ENCODE measurements around the gene OR9G1. TPM values are rescaled to one million over a fixed set of nuclear protein-coding genes. Genes with fewer than 3 reads are reported as not detected.
"Not testable (repeated sequence)": the region's sequence is repeated elsewhere in the genome, so short reads cannot be mapped to it uniquely, and the experiment has no call there.

Gene OR9G1
- total RNA-seq, result not detected

- ChIA-PET CTCF (no interaction called here), POLR2A (no interaction called here)
- Mint-ChIP-seq H3K4me3 (no peak within 1 kb of the TSS), H3K36me3 (ENCODE audit: low read depth) (no peaks in the 10 kb centered on the region), H3K27ac (no peak within 1 kb of the TSS), H3K27me3 (no peaks in the 10 kb centered on the region), H3K9me3 (ENCODE audit: low read depth) (peaks cover 2% of the 10 kb centered on the region), H3K4me1 (no peaks in the 10 kb centered on the region)
- ATAC-seq (no peak), DNase-seq (no peak)
- intact Hi-C loops (cut with DNase I, micrococcal nuclease), result no loop called here
Observed at GRCh38 chr11:56698795-56699194, at the start of gene OR9G1. Gene OR9G1 (plus strand): TSS chr11:56699095. CDS start chr11:56700388, 1,293 bp downstream.

GRCh38 chr11:56659755-56660154 is 39.1 kb upstream of the OR9G1 start:
- peaks cover 2% of the 10 kb centered on the region for H3K9me3 Mint-ChIP-seq (ENCODE audit: low read depth)
- ChIA-PET POLR2A (no interaction called here), CTCF (no interaction called here)
- intact Hi-C loops (cut with DNase I, micrococcal nuclease), result no loop called here
- H3K27ac Mint-ChIP-seq, result no peak overlapping the region
- no peaks in the 10 kb centered on the region for H3K36me3 Mint-ChIP-seq (ENCODE audit: low read depth)
- no peak overlapping the region for H3K4me3 Mint-ChIP-seq
- no peaks in the 10 kb centered on the region for H3K27me3 Mint-ChIP-seq
- no peaks in the 10 kb centered on the region for H3K4me1 Mint-ChIP-seq
- no peak for ATAC-seq
- DNase-seq, result no peak

- Mint-ChIP-seq H3K4me1 (no peaks in the 10 kb centered on the region), H3K27me3 (no peaks in the 10 kb centered on the region), H3K36me3 (ENCODE audit: low read depth) (no peaks in the 10 kb centered on the region), H3K27ac (no peak within 1 kb of the TSS), H3K9me3 (ENCODE audit: low read depth) (no peaks in the 10 kb centered on the region), H3K4me3 (no peak within 1 kb of the TSS)
- ChIA-PET CTCF (no interaction called here), POLR2A (no interaction called here)
- DNase-seq, result no peak
- intact Hi-C loops (cut with DNase I, micrococcal nuclease), result no loop called here
- no peak for ATAC-seq
Observed at GRCh38 chr11:56663386-56663785, 35.5 kb upstream of the OR9G1 start, which contains the start of gene OR5AR1. Gene OR5AR1 (plus strand): TSS chr11:56663686. CDS start chr11:56663686, 0 bp downstream.

GRCh38 chr11:56670984-56671383 is 27.9 kb upstream of the OR9G1 start:
- DNase-seq (no peak), ATAC-seq (no peak)
- ChIA-PET POLR2A (no interaction called here), CTCF (no interaction called here)
- no peaks in the 10 kb centered on the region for H3K36me3 Mint-ChIP-seq (ENCODE audit: low read depth)
- intact Hi-C loops (cut with DNase I, micrococcal nuclease), result no loop called here
- no peak overlapping the region for H3K27ac Mint-ChIP-seq
- no peaks in the 10 kb centered on the region for H3K4me1 Mint-ChIP-seq
- peaks cover 4% of the 10 kb centered on the region for H3K9me3 Mint-ChIP-seq (ENCODE audit: low read depth)
- H3K4me3 Mint-ChIP-seq, result no peak overlapping the region
- no peaks in the 10 kb centered on the region for H3K27me3 Mint-ChIP-seq

- POLR2A ChIA-PET, result no interaction called here
- H3K27ac Mint-ChIP-seq, result no peak overlapping the region
- DNase-seq (no peak), ATAC-seq (no peak)
- no peaks in the 10 kb centered on the region for H3K36me3 Mint-ChIP-seq (ENCODE audit: low read depth)
- CTCF ChIA-PET, result no interaction called here
- H3K9me3 Mint-ChIP-seq (ENCODE audit: low read depth), result peaks cover 4% of the 10 kb centered on the region
- no peak overlapping the region for H3K4me3 Mint-ChIP-seq
- intact Hi-C loops (cut with DNase I, micrococcal nuclease), result no loop called here
- no peaks in the 10 kb centered on the region for H3K4me1 Mint-ChIP-seq
- H3K27me3 Mint-ChIP-seq, result no peaks in the 10 kb centered on the region
Observed at GRCh38 chr11:56688554-56689100, 10.3 kb upstream of the OR9G1 start.

- H3K9me3 Mint-ChIP-seq (ENCODE audit: low read depth); H3K27ac Mint-ChIP-seq; DNase-seq; H3K4me1 Mint-ChIP-seq; CTCF ChIA-PET; H3K4me3 Mint-ChIP-seq; intact Hi-C loops (cut with DNase I, micrococcal nuclease); H3K27me3 Mint-ChIP-seq; ATAC-seq; H3K36me3 Mint-ChIP-seq (ENCODE audit: low read depth): not testable (repeated sequence)
- POLR2A ChIA-PET, result interaction anchor here (0.5 kb wide), 1 partner anchor 610 kb away, joined by 3 read pairs; no protein-coding TSS in a partner anchor
Observed at GRCh38 chr11:56691179-56691578, 7.7 kb upstream of the OR9G1 start.

GRCh38 chr11:56693428-56693827 is 5.5 kb upstream of the OR9G1 start:
- Mint-ChIP-seq H3K9me3 (ENCODE audit: low read depth) (peaks cover 2% of the 10 kb centered on the region), H3K27ac (no peak overlapping the region), H3K36me3 (ENCODE audit: low read depth) (no peaks in the 10 kb centered on the region), H3K4me3 (no peak overlapping the region), H3K4me1 (no peaks in the 10 kb centered on the region), H3K27me3 (no peaks in the 10 kb centered on the region)
- ChIA-PET POLR2A (no interaction called here), CTCF (no interaction called here)
- ATAC-seq, result no peak
- DNase-seq, result no peak
- intact Hi-C loops (cut with DNase I, micrococcal nuclease), result no loop called here

- H3K27me3 Mint-ChIP-seq, result no peaks in the 10 kb centered on the region
- no peak overlapping the region for H3K27ac Mint-ChIP-seq
- no peaks in the 10 kb centered on the region for H3K9me3 Mint-ChIP-seq (ENCODE audit: low read depth)
- no peaks in the 10 kb centered on the region for H3K4me1 Mint-ChIP-seq
- ChIA-PET POLR2A (no interaction called here), CTCF (no interaction called here)
- H3K4me3 Mint-ChIP-seq, result no peak overlapping the region
- intact Hi-C loops (cut with DNase I, micrococcal nuclease), result no loop called here
- ATAC-seq (no peak), DNase-seq (no peak)
- no peaks in the 10 kb centered on the region for H3K36me3 Mint-ChIP-seq (ENCODE audit: low read depth)
Observed at GRCh38 chr11:56700242-56700913, 1.5 kb downstream of the OR9G1 start.

- H3K27ac Mint-ChIP-seq, result no peak overlapping the region
- no peaks in the 10 kb centered on the region for H3K4me1 Mint-ChIP-seq
- intact Hi-C loops (cut with DNase I, micrococcal nuclease), result no loop called here
- no peaks in the 10 kb centered on the region for H3K27me3 Mint-ChIP-seq
- H3K4me3 Mint-ChIP-seq, result no peak overlapping the region
- DNase-seq (no peak), ATAC-seq (no peak)
- POLR2A ChIA-PET, result no interaction called here
- H3K9me3 Mint-ChIP-seq (ENCODE audit: low read depth), result no peaks in the 10 kb centered on the region
- H3K36me3 Mint-ChIP-seq (ENCODE audit: low read depth), result no peaks in the 10 kb centered on the region
- CTCF ChIA-PET, result no interaction called here
Observed at GRCh38 chr11:56700914-56701485, 2.1 kb downstream of the OR9G1 start.

GRCh38 chr11:56705784-56706396 is 7.0 kb downstream of the OR9G1 start:
- H3K27me3 Mint-ChIP-seq, result no peaks in the 10 kb centered on the region
- intact Hi-C loops (cut with DNase I, micrococcal nuclease), result no loop called here

GRCh38 chr11:56706486-56706885 is 7.6 kb downstream of the OR9G1 start:
- H3K4me3 Mint-ChIP-seq, result no peak overlapping the region
- H3K9me3 Mint-ChIP-seq (ENCODE audit: low read depth), result peaks cover 8% of the 10 kb centered on the region
- no peaks in the 10 kb centered on the region for H3K4me1 Mint-ChIP-seq
- ChIA-PET CTCF (no interaction called here), POLR2A (no interaction called here)
- H3K27ac Mint-ChIP-seq, result no peak overlapping the region
- no peak for DNase-seq
- ATAC-seq, result no peak
- intact Hi-C loops (cut with DNase I, micrococcal nuclease), result no loop called here
- H3K27me3 Mint-ChIP-seq, result no peaks in the 10 kb centered on the region
- H3K36me3 Mint-ChIP-seq (ENCODE audit: low read depth), result no peaks in the 10 kb centered on the region

More at GRCh38 chr11:56705784-56706396, 7.0 kb downstream of the OR9G1 start:
- Mint-ChIP-seq H3K27ac (no peak overlapping the region), H3K4me3 (no peak overlapping the region), H3K4me1 (no peaks in the 10 kb centered on the region), H3K36me3 (ENCODE audit: low read depth) (no peaks in the 10 kb centered on the region), H3K9me3 (ENCODE audit: low read depth) (peaks cover 4% of the 10 kb centered on the region)
- DNase-seq, result no peak
- POLR2A ChIA-PET, result no interaction called here
- CTCF ChIA-PET, result no interaction called here
- no peak for ATAC-seq

- Mint-ChIP-seq H3K4me3 (no peak overlapping the region), H3K27ac (no peak overlapping the region), H3K4me1 (no peaks in the 10 kb centered on the region), H3K9me3 (ENCODE audit: low read depth) (peaks cover 14% of the 10 kb centered on the region), H3K36me3 (ENCODE audit: low read depth) (no peaks in the 10 kb centered on the region), H3K27me3 (no peaks in the 10 kb centered on the region)
- DNase-seq (no peak), ATAC-seq (no peak)
- ChIA-PET CTCF (no interaction called here), POLR2A (no interaction called here)
- intact Hi-C loops (cut with DNase I, micrococcal nuclease), result loop anchor here in 1 of 2 experiments (10.0 kb wide), 1 partner anchor 61 kb away; no protein-coding TSS in a partner anchor
Observed at GRCh38 chr11:56714206-56714605, 15.3 kb downstream of the OR9G1 start.

Measured in activated CD4-positive, alpha-beta T cell treated with anti-CD3 and anti-CD28 coated beads for 36 hours (primary cell).